ENCODE measurements around the gene CNNM1. TPM values are rescaled to one million over a fixed set of nuclear protein-coding genes. Genes with fewer than 3 reads are reported as not detected.

The CNNM1 gene
- total RNA-seq, 1 donor from 2014 or later = not detected

DNA sequence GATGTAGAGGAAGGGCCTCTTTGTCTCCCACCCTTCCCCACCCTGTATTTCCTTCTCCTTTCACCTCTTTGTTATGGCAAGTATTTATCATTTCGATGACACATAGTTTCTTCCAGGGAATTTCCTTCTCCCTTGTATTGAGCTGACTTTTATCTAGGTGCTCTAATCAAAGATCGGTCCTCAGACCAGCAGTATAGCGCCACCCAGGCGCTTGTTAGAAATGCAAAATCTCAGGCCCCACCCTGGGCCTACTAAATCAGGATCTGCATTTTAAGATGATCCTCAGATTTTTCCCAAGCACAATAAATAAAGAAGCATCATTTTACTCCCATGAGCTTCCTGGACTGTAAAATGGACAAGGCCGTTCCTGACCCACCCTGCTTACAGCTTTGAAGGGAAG lies 113.2 kb downstream of the CNNM1 start:
- TF ChIP-seq, protein P1, sequence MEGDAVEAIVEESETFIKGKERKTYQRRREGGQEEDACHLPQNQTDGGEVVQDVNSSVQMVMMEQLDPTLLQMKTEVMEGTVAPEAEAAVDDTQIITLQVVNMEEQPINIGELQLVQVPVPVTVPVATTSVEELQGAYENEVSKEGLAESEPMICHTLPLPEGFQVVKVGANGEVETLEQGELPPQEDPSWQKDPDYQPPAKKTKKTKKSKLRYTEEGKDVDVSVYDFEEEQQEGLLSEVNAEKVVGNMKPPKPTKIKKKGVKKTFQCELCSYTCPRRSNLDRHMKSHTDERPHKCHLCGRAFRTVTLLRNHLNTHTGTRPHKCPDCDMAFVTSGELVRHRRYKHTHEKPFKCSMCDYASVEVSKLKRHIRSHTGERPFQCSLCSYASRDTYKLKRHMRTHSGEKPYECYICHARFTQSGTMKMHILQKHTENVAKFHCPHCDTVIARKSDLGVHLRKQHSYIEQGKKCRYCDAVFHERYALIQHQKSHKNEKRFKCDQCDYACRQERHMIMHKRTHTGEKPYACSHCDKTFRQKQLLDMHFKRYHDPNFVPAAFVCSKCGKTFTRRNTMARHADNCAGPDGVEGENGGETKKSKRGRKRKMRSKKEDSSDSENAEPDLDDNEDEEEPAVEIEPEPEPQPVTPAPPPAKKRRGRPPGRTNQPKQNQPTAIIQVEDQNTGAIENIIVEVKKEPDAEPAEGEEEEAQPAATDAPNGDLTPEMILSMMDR (IDR thresholded peaks at IDR 0.05) = no peak
- ATAC-seq (ENCODE audit: low read depth) = no peak
- Mint-ChIP-seq H3K36me3 (ENCODE audit: low read depth) (peaks cover 2% of the 10 kb centered on the region), H3K27me3 (peaks cover 7% of the 10 kb centered on the region), H3K4me3 (no peak overlapping the region), H3K4me1 (no peaks in the 10 kb centered on the region), H3K27ac (no peak overlapping the region), H3K9me3 (no peaks in the 10 kb centered on the region)
- no peak for DNase-seq
- CTCF ChIA-PET = no interaction called here
- POLR2A ChIA-PET = no interaction called here
- intact Hi-C loops (cut with micrococcal nuclease) = no loop called here

DNA sequence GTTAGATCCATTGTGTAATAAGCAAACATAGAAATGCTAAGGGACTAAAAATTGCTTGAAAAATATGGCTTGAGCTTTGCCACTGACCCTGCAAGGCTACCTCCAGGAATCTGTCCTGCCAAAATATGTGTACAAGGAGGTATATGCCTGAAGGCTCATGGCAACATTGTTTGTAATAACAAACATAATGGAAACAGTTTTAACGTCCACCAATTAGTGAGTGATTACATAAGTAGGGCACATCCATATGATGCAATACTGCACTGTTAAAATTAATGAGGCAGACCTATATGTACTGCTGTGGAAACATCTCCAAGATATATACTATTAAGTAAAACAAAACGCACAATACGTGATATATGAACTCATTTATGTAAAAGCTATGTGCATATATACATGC lies 114.3 kb downstream of the CNNM1 start:
- H3K27ac Mint-ChIP-seq = no peak overlapping the region
- no peak overlapping the region for H3K4me3 Mint-ChIP-seq
- TF ChIP-seq, protein P1 (IDR thresholded peaks at IDR 0.05) = no peak
- intact Hi-C loops (cut with micrococcal nuclease) = no loop called here
- ATAC-seq (ENCODE audit: low read depth) (no peak), DNase-seq (no peak)
- no peaks in the 10 kb centered on the region for H3K9me3 Mint-ChIP-seq
- H3K27me3 Mint-ChIP-seq = peaks cover 10% of the 10 kb centered on the region
- H3K36me3 Mint-ChIP-seq (ENCODE audit: low read depth) = no peaks in the 10 kb centered on the region
- POLR2A ChIA-PET = no interaction called here
- no peaks in the 10 kb centered on the region for H3K4me1 Mint-ChIP-seq
- CTCF ChIA-PET = no interaction called here

Other genes with a start within 250 kb of the CNNM1 start
- gene HPSE2, start 93.5 kb upstream of the CNNM1 start, total RNA-seq = not detected in 2 replicates
- gene GOT1, start 101.3 kb downstream of the CNNM1 start, total RNA-seq = 30.1 and 31.4 TPM in 2 replicates
- gene NKX2-3, start 203.6 kb downstream of the CNNM1 start, total RNA-seq = not detected in 2 replicates